SW480 (cell line): Measurements from ENCODE around the gene HNRNPC.
"Not testable (repeated sequence)": the region's sequence is repeated elsewhere in the genome, so short reads cannot be mapped to it uniquely, and the experiment has no call there.

Experiments used
- DNase-seq: peaks from one replicate; pipeline ENCODE4 v3.0.0-alpha.2; 2016; ENCODE audit warnings: low spot score

HNRNPC gene

GRCh38 chr14:21268617-21269251, 508 bp downstream of the HNRNPC start:
- DNase-seq = peak; percentile 68

DNA sequence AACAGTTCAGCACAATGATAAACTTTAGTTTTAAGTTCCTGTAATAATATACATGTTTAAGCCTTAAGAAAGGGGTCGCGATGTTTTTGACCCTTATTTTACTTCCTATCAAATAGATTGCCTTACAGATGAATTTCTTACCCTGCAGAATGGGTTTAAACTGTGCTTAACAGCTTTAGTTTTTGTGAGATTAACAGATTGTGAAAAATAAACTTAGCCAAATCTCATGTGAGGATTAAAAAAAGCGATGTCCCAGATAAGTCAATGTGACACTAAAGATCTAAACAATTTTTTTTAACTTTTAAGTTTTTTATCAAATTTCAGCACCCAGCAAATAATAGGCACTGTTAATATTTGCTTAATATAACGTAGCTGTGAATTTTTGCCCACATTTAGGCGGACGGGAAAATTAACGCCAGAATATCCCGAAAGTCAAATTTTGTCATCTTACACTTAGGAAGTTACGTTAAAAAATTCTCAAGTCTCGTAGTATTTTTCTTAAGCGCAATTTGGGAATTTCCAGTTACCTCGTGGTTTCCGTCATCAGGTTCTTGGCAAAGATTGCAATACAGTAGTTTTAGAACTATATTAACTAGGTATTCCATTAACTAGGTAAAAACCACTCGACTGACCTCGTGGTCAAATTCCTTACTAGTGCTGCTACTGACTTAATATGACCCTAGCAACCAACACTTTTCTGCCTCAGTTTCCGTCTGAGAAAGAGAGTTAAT, 1.2 kb downstream of the HNRNPC start:
- DNase-seq = no peak

DNA sequence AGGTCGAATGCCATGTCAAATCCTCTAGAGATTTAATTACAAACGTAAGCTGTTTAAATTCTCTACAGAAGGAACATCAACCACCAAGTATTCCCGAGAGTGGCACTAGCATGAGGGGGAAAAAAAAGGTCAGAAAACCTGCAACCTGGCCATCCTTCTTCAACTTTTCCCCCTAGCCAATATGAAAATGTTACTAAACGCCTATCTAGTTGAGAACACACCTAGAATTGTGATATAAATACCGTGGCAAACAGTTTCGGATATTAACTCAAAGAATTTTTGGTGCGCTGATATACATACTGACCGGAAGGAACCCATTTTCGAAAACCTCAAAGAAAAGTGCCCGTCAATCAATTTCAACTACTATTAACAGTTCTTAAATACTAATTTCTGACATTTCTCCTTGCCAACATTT, 1.8 kb downstream of the HNRNPC start:
- DNase-seq = no peak

DNA sequence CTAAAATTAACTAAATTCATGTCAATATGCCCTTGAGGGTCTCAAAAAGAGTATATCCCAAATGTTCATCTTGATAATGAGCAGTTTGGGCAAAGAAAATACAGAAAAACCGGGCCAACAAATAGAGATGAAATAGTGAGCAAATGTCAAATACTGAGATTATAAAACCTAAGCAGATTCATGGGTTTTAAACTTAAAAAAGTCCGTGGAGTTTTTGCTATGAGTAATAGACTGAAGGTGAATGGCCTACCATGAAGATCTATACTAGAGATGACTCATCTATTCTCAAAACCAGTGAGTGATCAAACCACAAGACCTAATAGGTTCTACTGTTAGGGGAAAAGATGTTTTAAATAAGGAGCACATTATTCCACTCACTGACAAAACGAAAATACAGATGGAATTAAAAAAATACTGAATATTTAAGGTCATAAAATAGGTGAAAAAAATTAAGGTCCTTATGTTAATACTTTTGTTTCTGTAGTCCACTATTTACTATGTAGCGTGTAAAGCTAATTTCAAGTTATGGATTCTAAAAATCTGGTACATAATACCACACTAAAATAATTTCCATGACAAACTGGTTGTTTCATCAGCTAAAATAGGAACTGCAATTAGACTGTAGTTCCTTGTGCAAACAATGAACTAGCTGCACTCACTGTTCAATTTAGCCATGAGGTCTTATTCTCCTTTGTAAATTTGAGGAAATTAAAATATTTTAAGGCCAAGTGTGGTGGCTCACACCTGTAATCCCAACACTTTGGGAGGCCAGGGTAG, 5.0 kb downstream of the HNRNPC start:
- DNase-seq = peak; percentile 71

DNA sequence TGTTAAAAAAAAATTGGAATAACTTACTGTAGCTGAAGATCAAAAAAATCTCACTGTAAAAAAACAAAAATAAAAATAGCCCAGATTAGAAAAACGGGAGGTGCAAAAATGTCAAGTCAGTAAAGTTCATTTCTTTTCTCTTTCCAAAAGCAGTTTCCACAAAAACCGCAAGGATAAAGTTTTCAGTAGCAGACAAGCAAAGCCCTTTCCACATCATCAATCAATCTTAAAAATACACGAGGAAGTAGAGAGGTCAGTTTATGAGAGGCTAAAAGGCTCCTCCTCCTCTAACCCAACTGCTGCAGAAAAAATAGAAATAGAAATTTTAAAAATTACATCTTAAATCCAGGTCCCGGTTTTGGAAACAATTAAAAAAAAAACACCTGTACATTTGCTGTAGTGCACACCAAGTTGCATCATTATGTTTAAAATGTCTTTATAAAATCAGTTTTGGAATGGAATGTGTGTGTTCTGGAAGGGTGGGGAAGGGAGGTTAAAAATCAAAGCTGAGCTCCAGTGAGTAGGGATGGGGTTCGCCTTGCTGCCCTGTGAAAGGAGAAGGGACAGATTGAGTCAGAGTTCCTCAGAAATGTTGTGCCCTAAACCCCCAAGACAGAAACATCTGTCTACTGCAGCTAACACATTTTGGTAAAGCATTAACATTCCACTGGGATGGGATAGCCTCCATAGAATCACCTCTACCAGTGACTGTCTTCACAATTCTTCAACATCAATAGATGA, 5.8 kb downstream of the HNRNPC start:
- no peak for DNase-seq

- DNase-seq = no peak
Observed at GRCh38 chr14:21262410-21262809, 6.8 kb downstream of the HNRNPC start.

GRCh38 chr14:21261824-21262223, 7.4 kb downstream of the HNRNPC start:
- DNase-seq = no peak

GRCh38 chr14:21258889-21259787, 10.1 kb downstream of the HNRNPC start:
- no peak for DNase-seq

DNA sequence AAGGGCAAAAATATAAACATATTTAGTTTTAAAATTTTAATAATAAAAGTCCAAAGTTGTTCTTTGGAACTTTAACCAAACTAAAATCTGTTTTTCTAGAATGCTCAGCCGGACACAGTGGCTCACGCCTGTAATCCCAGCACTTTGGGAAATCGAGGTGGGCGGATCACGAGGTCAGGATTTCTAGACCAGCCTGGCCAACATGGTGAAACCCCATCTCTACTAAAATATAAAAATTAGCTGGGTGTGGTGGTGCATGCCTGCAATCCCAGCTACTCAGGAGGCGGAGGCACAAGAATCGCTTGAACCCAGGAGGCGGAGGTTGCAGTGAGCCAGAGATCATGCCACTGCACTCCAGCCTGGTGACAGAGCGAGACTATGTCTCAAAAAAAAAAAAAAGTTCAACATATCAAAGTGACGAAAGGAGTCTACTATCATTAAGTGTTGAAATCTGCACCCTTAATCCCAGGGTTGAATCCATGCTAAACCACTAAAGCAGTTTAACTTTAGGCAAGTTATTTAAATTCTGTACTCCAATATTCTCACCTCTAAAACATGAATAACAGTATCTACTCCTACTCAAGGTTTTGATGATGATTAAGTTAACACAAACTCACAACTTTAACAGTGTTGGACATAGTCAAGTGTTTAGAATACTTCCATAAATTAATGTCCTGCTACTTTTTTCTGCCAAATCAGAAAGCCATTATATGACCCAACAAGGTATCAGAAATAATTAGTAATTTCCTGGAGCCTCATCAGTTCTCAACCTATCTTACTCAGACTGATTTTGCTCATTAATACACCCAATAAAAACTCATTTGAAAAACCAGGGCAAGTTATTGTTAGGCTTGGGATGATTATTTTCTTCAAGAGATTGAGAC, 11.0 kb downstream of the HNRNPC start:
- DNase-seq = no peak

GRCh38 chr14:21257394-21257909, 11.8 kb downstream of the HNRNPC start:
- no peak for DNase-seq

DNA sequence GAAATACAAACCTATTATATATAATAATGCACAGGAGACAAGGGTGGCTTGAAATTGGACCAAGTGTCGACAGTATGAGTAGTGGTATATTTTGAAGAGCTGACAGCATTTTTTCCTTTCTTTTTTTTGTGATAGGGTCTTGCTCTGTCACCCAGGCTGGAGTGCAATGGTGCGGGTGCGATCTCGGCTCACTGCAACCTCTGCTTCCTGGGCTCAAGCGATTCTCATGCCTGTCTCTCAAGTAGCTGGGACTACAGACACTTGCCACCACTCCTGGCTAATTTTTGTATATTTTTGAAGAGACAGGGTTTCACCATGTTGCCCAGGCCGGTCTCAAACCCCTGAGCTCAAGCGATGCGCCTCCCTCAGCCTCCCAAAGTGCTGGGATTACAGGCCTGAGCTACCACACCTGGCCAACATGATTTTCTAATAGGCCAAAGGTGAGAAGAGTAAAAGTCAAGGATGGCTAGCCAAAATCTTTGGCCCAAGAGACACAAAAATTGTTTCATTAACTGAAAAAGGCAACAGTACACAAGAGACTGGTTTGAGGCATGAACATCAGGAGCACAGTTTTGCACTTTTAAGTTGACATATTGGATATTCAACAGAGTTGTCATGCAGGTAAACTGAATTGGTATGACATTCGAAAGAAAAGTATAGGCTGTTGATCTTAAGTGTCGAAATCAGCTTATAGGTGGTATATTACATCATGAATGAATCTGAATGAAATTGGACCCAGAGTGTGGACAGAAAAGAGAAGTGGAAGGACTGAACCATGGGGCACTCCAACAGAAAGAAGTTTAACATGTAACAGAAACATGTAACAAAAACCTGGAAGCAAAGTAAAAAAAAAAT, 12.5 kb downstream of the HNRNPC start:
- no peak for DNase-seq

- not testable (repeated sequence) for DNase-seq
Observed at GRCh38 chr14:21256102-21256447, 13.2 kb downstream of the HNRNPC start.

GRCh38 chr14:21255385-21256101, 13.7 kb downstream of the HNRNPC start:
- DNase-seq = no peak

DNA sequence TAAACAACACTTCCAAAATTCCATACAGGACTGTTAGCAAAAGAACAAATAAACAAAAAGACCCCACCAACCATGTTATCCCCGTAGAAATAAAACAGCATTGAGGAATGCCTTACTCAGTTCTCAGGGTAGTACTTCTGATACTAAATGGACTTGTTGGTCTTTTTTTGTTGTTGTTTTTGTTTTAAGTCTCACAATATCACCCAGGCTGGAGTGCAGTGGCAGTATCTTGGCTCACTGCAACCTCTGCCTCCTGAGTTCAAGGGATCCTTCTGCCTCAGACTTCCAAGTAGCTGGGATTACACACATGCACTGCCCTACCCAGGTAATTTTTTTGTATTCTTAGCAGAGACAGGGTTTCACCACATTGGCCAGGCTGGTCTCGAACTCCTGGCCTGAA, 17.1 kb downstream of the HNRNPC start:
- DNase-seq = no peak

- DNase-seq = no peak
Observed at GRCh38 chr14:21251215-21251614, 18.0 kb downstream of the HNRNPC start.

DNA sequence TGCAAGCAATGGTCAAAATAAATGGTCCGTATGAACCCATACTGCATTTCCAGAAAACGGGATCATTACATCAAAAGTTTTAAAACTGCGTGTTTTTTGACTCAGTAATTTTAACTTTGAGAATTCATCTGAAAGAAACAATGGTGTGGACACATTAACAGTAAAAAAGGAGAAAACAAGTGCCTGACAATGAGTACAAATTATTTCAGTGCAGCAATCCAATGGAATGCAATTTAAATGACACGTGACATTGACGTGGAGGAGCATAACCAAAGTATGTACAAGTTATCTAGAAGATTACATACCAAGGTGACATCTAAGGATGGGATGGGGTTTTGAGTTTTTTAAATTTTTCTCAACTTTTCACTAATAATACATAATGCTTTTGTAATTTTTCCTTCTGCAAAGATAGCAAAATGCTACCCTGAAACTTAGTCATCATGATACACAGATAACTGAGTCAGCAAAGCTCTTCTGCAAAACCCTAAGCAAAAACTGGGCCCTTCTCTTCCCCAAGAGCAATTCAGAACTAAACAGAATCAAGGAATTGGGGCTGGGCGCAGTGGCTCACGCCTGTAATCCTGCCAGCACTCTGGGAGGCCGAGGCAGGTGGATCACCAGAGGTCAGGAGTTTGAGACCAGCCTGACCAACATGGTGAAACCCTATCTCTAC, 20.4 kb downstream of the HNRNPC start:
- DNase-seq = no peak

- no peak for DNase-seq
Observed at GRCh38 chr14:21248338-21248737, 20.9 kb downstream of the HNRNPC start.

GRCh38 chr14:21245813-21246212, 23.4 kb downstream of the HNRNPC start:
- no peak for DNase-seq
